Stimulated activated CD4-positive, alpha-beta T cell treated with anti-CD3 and anti-CD28 coated beads, Interleukin-12 subunit alpha, Interleukin-12 subunit beta, amount 100 ng/mL, for 24 hours (primary cell): Measurements from ENCODE around the gene TSNAXIP1.
"Not testable (repeated sequence)": the region's sequence is repeated elsewhere in the genome, so short reads cannot be mapped to it uniquely, and the experiment has no call there.

Experiments used
- DNase-seq, 2 experiments: peaks; one replicate each; pipeline ENCODE4 v3.0.0-alpha.2; 2020; ENCODE audit warnings: low read depth in 2 of 2

Gene TSNAXIP1

GRCh38 chr16:67833415-67834241, 26.9 kb downstream of the TSNAXIP1 start:
- peak; percentile 80 to 93 for DNase-seq

- DNase-seq = no peak
Observed at GRCh38 chr16:67834242-67834614, 27.5 kb downstream of the TSNAXIP1 start.

- DNase-seq = not testable (repeated sequence)
Observed at GRCh38 chr16:67837190-67837589, 30.5 kb downstream of the TSNAXIP1 start.

- DNase-seq = no peak
Observed at GRCh38 chr16:67837811-67838210, 31.1 kb downstream of the TSNAXIP1 start.

GRCh38 chr16:67841198-67841815, 34.6 kb downstream of the TSNAXIP1 start:
- no peak for DNase-seq

GRCh38 chr16:67841816-67842508, 35.3 kb downstream of the TSNAXIP1 start, which contains the start of gene THAP11:
Gene THAP11 (plus strand): TSS chr16:67842320. CDS start chr16:67842555, 235 bp downstream.
- peak; percentile 91 to 92 for DNase-seq

GRCh38 chr16:67842509-67843342, 36.0 kb downstream of the TSNAXIP1 start:
- peak; percentile 32 to 42 for DNase-seq

GRCh38 chr16:67843343-67843765, 36.7 kb downstream of the TSNAXIP1 start:
- peak; percentile 15 to 29 for DNase-seq

- no peak for DNase-seq
Observed at GRCh38 chr16:67844497-67844896, 37.8 kb downstream of the TSNAXIP1 start.

GRCh38 chr16:67845291-67846062, 38.8 kb downstream of the TSNAXIP1 start:
- DNase-seq = no peak

GRCh38 chr16:67846063-67846319, 39.3 kb downstream of the TSNAXIP1 start:
- no peak for DNase-seq

- DNase-seq = peak; percentile 92 to 93
Observed at GRCh38 chr16:67846320-67847063, 39.8 kb downstream of the TSNAXIP1 start, which contains the start of gene NUTF2. Gene NUTF2 (plus strand): TSS chr16:67846933. CDS start chr16:67865131, 18,198 bp downstream.

- DNase-seq = no peak
Observed at GRCh38 chr16:67847064-67847861, 40.6 kb downstream of the TSNAXIP1 start, which contains the start of gene CENPT. Gene CENPT (minus strand): TSS chr16:67847693. CDS start chr16:67833859, 13,834 bp downstream.

- DNase-seq = no peak
Observed at GRCh38 chr16:67848118-67848517, 41.4 kb downstream of the TSNAXIP1 start.

GRCh38 chr16:67853670-67854069, 47.0 kb downstream of the TSNAXIP1 start:
- DNase-seq = no peak

- DNase-seq = no peak
Observed at GRCh38 chr16:67855789-67856188, 49.1 kb downstream of the TSNAXIP1 start.

- DNase-seq = no peak
Observed at GRCh38 chr16:67856927-67857546, 50.3 kb downstream of the TSNAXIP1 start.

- no peak for DNase-seq
Observed at GRCh38 chr16:67857547-67858233, 51.0 kb downstream of the TSNAXIP1 start.
